Gastroesophageal sphincter (tissue), 3 donors: Measurements from ENCODE around the gene EFHC1.

Source experiments
- POLR2A ChIP-seq, 2 donors: fragments of 450-650 bp; IDR thresholded peaks; one replicate each; pipeline ENCODE4 v1.6.1; 2017; ENCODE audit warnings: antibody characterized with exemption in 2 of 2, mild to moderate bottlenecking in 2 of 2, moderate library complexity in 1 of 2
- TF ChIP-seq, protein P1 (sequence below), 4 experiments: fragments of 200-600 bp in 2 of 4; fragments of 450-650 bp in 2 of 4; sonication (generic) in 1 of 4; IDR thresholded peaks; one replicate each; pipeline ENCODE4 v1.5.1; 2017 to 2019; ENCODE audit warnings: antibody characterized with exemption in 4 of 4, mild to moderate bottlenecking in 2 of 4, moderate library complexity in 2 of 4

GRCh38 chr6:52497652-52498408 is 77.7 kb downstream of the EFHC1 start:
- TF ChIP-seq, protein P1, sequence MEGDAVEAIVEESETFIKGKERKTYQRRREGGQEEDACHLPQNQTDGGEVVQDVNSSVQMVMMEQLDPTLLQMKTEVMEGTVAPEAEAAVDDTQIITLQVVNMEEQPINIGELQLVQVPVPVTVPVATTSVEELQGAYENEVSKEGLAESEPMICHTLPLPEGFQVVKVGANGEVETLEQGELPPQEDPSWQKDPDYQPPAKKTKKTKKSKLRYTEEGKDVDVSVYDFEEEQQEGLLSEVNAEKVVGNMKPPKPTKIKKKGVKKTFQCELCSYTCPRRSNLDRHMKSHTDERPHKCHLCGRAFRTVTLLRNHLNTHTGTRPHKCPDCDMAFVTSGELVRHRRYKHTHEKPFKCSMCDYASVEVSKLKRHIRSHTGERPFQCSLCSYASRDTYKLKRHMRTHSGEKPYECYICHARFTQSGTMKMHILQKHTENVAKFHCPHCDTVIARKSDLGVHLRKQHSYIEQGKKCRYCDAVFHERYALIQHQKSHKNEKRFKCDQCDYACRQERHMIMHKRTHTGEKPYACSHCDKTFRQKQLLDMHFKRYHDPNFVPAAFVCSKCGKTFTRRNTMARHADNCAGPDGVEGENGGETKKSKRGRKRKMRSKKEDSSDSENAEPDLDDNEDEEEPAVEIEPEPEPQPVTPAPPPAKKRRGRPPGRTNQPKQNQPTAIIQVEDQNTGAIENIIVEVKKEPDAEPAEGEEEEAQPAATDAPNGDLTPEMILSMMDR (IDR thresholded peaks at IDR 0.05): no peak
- TF ChIP-seq POLR2A (IDR thresholded peaks at IDR 0.05): no peak
